Upper lobe of right lung (tissue), 1 donor: Measurements from ENCODE around the gene SLFN12L. TPM values are rescaled to one million over a fixed set of nuclear protein-coding genes. Genes with fewer than 3 reads are reported as not detected.

Experiments
- ATAC-seq: fragments of 200-7000 bp; cut with Tn5 transposase; one replicate; pipeline ENCODE4 v1.9.1; 2020; ENCODE audit warnings: mild to moderate bottlenecking, moderate library complexity
- DNase-seq: peaks from one replicate; pipeline ENCODE4 v3.0.0-alpha.2; 2020
- H3K27ac ChIP-seq: fragments of 200-600 bp; one replicate; pipeline ENCODE4 v1.8.0; 2022
- H3K27me3 ChIP-seq: fragments of 200-600 bp; one replicate; pipeline ENCODE4 v1.8.0; 2022; ENCODE audit warnings: mild to moderate bottlenecking
- H3K36me3 ChIP-seq: fragments of 200-600 bp; one replicate; pipeline ENCODE4 v1.8.0; 2022
- H3K4me1 ChIP-seq: fragments of 200-600 bp; one replicate; pipeline ENCODE4 v1.8.0; 2022
- H3K4me3 ChIP-seq: fragments of 200-600 bp; one replicate; pipeline ENCODE4 v1.8.0; 2022; ENCODE audit warnings: mild to moderate bottlenecking
- H3K9me3 ChIP-seq: fragments of 200-600 bp; one replicate; pipeline ENCODE4 v1.8.0; 2022
- CTCF ChIP-seq: fragments of 200-600 bp; IDR thresholded peaks from one replicate; pipeline ENCODE4 v1.8.0; 2022; ENCODE audit warnings: antibody characterized with exemption
- intact Hi-C: fragments of 100-400 bp; cut with DNase I; formaldehyde crosslinking; loops from one replicate; pipeline ENCODE4 v1.11.0; 2022
- total RNA-seq: library from RNA; stranded (reverse); fragmentation: NEBNext Ultra II Directional; extraction: Animal tissue kit (Norgen Biotek cat#: 25700); gene quantifications from one replicate; pipeline ENCODE4 v1.2.1, GENCODE V29; 2021
- donor health status: DM: no; HTN: yes; CAD: no; lungs with severe emphysema.

SLFN12L gene
- total RNA-seq, 1 donor from 2014 or later = 5.1 TPM

GRCh38 chr17:35553310-35553709 lies 15.8 kb upstream of the SLFN12L start:
- H3K36me3 ChIP-seq = no peaks in the 10 kb centered on the region
- no peak overlapping the region for H3K4me3 ChIP-seq
- DNase-seq = no peak
- H3K4me1 ChIP-seq = no peaks in the 10 kb centered on the region
- no peaks in the 10 kb centered on the region for H3K9me3 ChIP-seq
- TF ChIP-seq CTCF = no peak
- H3K27me3 ChIP-seq = no peaks in the 10 kb centered on the region
- intact Hi-C loops = no loop called here
- ATAC-seq = no peak
- no peak overlapping the region for H3K27ac ChIP-seq

- H3K27ac ChIP-seq = no peak overlapping the region
- no peaks in the 10 kb centered on the region for H3K27me3 ChIP-seq
- TF ChIP-seq CTCF = no peak
- ATAC-seq (no peak), DNase-seq (no peak)
- no peaks in the 10 kb centered on the region for H3K9me3 ChIP-seq
- no peak overlapping the region for H3K4me3 ChIP-seq
- no peaks in the 10 kb centered on the region for H3K4me1 ChIP-seq
- H3K36me3 ChIP-seq = no peaks in the 10 kb centered on the region
- intact Hi-C loops = no loop called here
These were observed 11.5 kb upstream of the SLFN12L start for GRCh38 chr17:35548978-35549377.

GRCh38 chr17:35548208-35548810 lies 10.8 kb upstream of the SLFN12L start:
- Histone ChIP-seq H3K27me3 (no peaks in the 10 kb centered on the region), H3K27ac (no peak overlapping the region), H3K9me3 (no peaks in the 10 kb centered on the region), H3K4me1 (peaks cover 5% of the 10 kb centered on the region), H3K4me3 (no peak overlapping the region), H3K36me3 (no peaks in the 10 kb centered on the region)
- DNase-seq (no peak), ATAC-seq (peak; percentile 39)
- intact Hi-C loops = no loop called here
- no peak for TF ChIP-seq CTCF

- H3K27me3 ChIP-seq = no peaks in the 10 kb centered on the region
- no peaks in the 10 kb centered on the region for H3K36me3 ChIP-seq
- no peak overlapping the region for H3K27ac ChIP-seq
- H3K4me1 ChIP-seq = peaks cover 16% of the 10 kb centered on the region
- no peaks in the 10 kb centered on the region for H3K9me3 ChIP-seq
- DNase-seq (no peak), ATAC-seq (no peak)
- no peak overlapping the region for H3K4me3 ChIP-seq
- intact Hi-C loops = no loop called here
- no peak for TF ChIP-seq CTCF
These were observed 9.0 kb upstream of the SLFN12L start for GRCh38 chr17:35546487-35546886.

- DNase-seq = no peak
- H3K9me3 ChIP-seq = no peaks in the 10 kb centered on the region
- no peaks in the 10 kb centered on the region for H3K36me3 ChIP-seq
- no peak for ATAC-seq
- peaks cover 23% of the 10 kb centered on the region for H3K4me1 ChIP-seq
- no peak overlapping the region for H3K27ac ChIP-seq
- no peak for TF ChIP-seq CTCF
- H3K4me3 ChIP-seq = no peak overlapping the region
- intact Hi-C loops = no loop called here
- no peaks in the 10 kb centered on the region for H3K27me3 ChIP-seq
These were observed 7.7 kb upstream of the SLFN12L start for GRCh38 chr17:35545150-35545549.

- no peak for ATAC-seq
These were observed 6.4 kb upstream of the SLFN12L start for GRCh38 chr17:35543856-35544255.

More at GRCh38 chr17:35543856-35544255, 6.4 kb upstream of the SLFN12L start:
- intact Hi-C loops = no loop called here
- Histone ChIP-seq H3K27ac (no peak overlapping the region), H3K9me3 (no peaks in the 10 kb centered on the region), H3K4me1 (peaks cover 34% of the 10 kb centered on the region), H3K4me3 (no peak overlapping the region), H3K36me3 (no peaks in the 10 kb centered on the region), H3K27me3 (no peaks in the 10 kb centered on the region)
- TF ChIP-seq CTCF = no peak
- DNase-seq = no peak
